ENCODE results near the gene TRIOBP.

Gene TRIOBP

GRCh38 chr22:37764622-37765021 is 67.8 kb downstream of the TRIOBP start:
- no peak for DNase-seq (ENCODE audit: extremely low read depth, insufficient read length)
- no peak for TF ChIP-seq CTCF (IDR thresholded peaks at IDR 0.05; ENCODE audit: insufficient read depth, low read length, poor library complexity, severe bottlenecking)
- no peak overlapping the region for H3K4me3 ChIP-seq (replicated peaks; ENCODE audit: low read depth, low read length)
- peaks cover 13% of the 10 kb centered on the region for H3K36me3 ChIP-seq (ENCODE audit: control insufficient read depth, insufficient read depth, low read length)
- H3K27me3 ChIP-seq (replicated peaks; ENCODE audit: control insufficient read depth, insufficient read depth, low read length): no peaks in the 10 kb centered on the region

- Histone ChIP-seq H3K4me3 (replicated peaks; ENCODE audit: low read depth, low read length) (no peak overlapping the region), H3K27me3 (replicated peaks; ENCODE audit: control insufficient read depth, insufficient read depth, low read length) (no peaks in the 10 kb centered on the region), H3K36me3 (ENCODE audit: control insufficient read depth, insufficient read depth, low read length) (peaks cover 13% of the 10 kb centered on the region)
- no peak for TF ChIP-seq CTCF (IDR thresholded peaks at IDR 0.05; ENCODE audit: insufficient read depth, low read length, poor library complexity, severe bottlenecking)
- no peak for DNase-seq (ENCODE audit: extremely low read depth, insufficient read length)
Observed at GRCh38 chr22:37765498-37765897, 68.7 kb downstream of the TRIOBP start.

DNA sequence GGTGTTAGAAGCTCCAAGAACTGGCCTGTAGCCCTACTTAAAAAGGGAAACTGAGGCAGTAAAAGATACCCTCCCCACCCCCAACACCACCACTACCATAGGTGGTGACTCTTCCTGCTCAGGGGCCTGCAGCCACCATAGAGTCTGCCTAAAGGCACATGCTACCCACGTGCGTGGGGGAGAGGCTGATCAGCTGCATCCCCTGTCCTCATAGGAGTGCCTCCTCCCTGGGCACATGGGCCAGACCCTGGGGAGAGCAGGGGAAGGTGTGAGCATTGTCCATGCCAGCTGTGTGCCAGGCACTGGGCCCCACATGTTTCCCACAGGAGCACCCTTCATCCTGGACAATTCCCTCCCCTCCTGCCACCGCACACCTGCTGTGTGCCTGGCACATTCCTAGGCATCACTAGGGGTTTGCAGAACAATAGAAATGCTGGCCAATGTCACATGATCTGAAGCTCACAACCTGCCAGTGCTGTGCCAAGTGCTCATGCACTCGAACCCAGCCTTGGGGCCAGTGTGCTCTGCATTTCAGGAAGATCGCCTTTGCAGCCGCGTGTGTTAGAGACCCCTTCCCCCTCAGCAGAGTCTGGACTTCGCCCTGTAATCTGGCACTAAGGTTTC is 69.2 kb downstream of the TRIOBP start:
- no peak for TF ChIP-seq CTCF (IDR thresholded peaks at IDR 0.05; ENCODE audit: insufficient read depth, low read length, poor library complexity, severe bottlenecking)
- H3K4me3 ChIP-seq (replicated peaks; ENCODE audit: low read depth, low read length): no peak overlapping the region
- no peaks in the 10 kb centered on the region for H3K27me3 ChIP-seq (replicated peaks; ENCODE audit: control insufficient read depth, insufficient read depth, low read length)
- DNase-seq (ENCODE audit: extremely low read depth, insufficient read length): no peak
- H3K36me3 ChIP-seq (ENCODE audit: control insufficient read depth, insufficient read depth, low read length): peaks cover 13% of the 10 kb centered on the region

GRCh38 chr22:37768273-37768672 is 71.4 kb downstream of the TRIOBP start:
- H3K36me3 ChIP-seq (ENCODE audit: control insufficient read depth, insufficient read depth, low read length): peaks cover 12% of the 10 kb centered on the region
- H3K4me3 ChIP-seq (replicated peaks; ENCODE audit: low read depth, low read length): no peak overlapping the region
- H3K27me3 ChIP-seq (replicated peaks; ENCODE audit: control insufficient read depth, insufficient read depth, low read length): no peaks in the 10 kb centered on the region
- peak; percentile 38 for TF ChIP-seq CTCF (IDR thresholded peaks at IDR 0.05; ENCODE audit: insufficient read depth, low read length, poor library complexity, severe bottlenecking)
- no peak for DNase-seq (ENCODE audit: extremely low read depth, insufficient read length)

DNA sequence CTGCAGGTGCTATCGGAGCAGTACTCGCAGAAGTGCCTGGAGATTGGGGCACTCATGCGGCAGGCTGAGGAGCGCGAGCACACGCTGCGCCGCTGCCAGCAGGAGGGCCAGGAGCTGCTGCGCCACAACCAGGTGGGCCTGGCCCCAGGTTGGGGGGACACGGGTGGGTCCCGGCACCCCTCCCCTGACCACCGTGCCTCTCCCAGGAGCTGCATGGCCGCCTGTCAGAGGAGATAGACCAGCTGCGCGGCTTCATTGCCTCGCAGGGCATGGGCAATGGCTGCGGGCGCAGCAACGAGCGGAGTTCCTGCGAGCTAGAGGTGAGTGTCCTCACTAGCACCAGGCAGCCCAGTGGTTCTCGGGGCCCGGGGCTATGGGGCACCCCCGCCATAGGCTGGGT is 72.2 kb downstream of the TRIOBP start:
- DNase-seq (ENCODE audit: extremely low read depth, insufficient read length): no peak
- H3K4me3 ChIP-seq (replicated peaks; ENCODE audit: low read depth, low read length): no peak overlapping the region
- TF ChIP-seq CTCF (IDR thresholded peaks at IDR 0.05; ENCODE audit: insufficient read depth, low read length, poor library complexity, severe bottlenecking): no peak
- peaks cover 13% of the 10 kb centered on the region for H3K36me3 ChIP-seq (ENCODE audit: control insufficient read depth, insufficient read depth, low read length)
- H3K27me3 ChIP-seq (replicated peaks; ENCODE audit: control insufficient read depth, insufficient read depth, low read length): no peaks in the 10 kb centered on the region

GRCh38 chr22:37771081-37771480 is 74.2 kb downstream of the TRIOBP start:
- Histone ChIP-seq H3K4me3 (replicated peaks; ENCODE audit: low read depth, low read length) (no peak overlapping the region), H3K36me3 (ENCODE audit: control insufficient read depth, insufficient read depth, low read length) (peaks cover 10% of the 10 kb centered on the region), H3K27me3 (replicated peaks; ENCODE audit: control insufficient read depth, insufficient read depth, low read length) (no peaks in the 10 kb centered on the region)
- no peak for TF ChIP-seq CTCF (IDR thresholded peaks at IDR 0.05; ENCODE audit: insufficient read depth, low read length, poor library complexity, severe bottlenecking)
- DNase-seq (ENCODE audit: extremely low read depth, insufficient read length): no peak

Measured in GM06990 (cell line).